Stimulated activated CD4-positive, alpha-beta T cell treated with anti-CD3 and anti-CD28 coated beads, Interleukin-12 subunit alpha, Interleukin-12 subunit beta, amount 100 ng/mL, for 48 hours (primary cell): ENCODE measurements around the gene TUBG2.

Source experiments
- DNase-seq, 3 donors: peaks; one replicate each; pipeline ENCODE4 v3.0.0-alpha.2; 2020; ENCODE audit warnings: low read depth in 2 of 3, low spot score in 1 of 3

The TUBG2 gene

GRCh38 chr17:42695500-42695899 lies 36.4 kb downstream of the TUBG2 start:
- no peak for DNase-seq

DNA sequence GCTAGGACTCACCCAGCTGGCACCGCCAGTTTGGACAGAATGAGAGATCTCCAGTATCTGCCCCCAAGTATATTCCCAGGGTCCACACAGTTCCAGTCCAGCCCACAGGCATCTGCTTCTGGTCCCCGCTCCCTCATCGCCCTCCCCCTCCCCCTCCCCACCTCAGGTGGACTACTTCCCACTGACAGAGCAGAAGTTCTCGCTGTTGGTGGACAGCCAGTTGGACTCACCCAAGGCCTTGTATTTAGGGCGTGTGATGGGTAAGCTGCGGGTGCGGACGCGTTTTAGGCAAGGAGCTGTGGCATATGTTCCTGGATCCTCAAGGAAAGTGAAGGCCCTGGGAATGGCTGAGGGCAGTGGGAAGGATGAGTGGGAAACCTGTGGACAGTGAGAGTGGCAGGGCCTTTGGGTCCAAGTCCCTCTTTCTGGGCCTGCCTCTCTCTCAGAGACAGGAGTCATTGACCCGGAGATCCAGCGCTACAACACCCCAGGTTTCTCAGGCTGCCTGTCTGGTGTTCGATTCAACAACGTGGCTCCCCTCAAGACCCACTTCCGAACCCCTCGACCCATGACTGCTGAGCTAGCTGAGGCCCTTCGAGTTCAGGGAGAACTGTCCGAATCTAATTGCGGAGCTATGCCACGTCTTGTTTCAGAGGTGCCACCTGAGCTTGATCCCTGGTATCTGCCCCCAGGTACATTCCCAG lies 38.2 kb downstream of the TUBG2 start:
- DNase-seq, result no peak

DNA sequence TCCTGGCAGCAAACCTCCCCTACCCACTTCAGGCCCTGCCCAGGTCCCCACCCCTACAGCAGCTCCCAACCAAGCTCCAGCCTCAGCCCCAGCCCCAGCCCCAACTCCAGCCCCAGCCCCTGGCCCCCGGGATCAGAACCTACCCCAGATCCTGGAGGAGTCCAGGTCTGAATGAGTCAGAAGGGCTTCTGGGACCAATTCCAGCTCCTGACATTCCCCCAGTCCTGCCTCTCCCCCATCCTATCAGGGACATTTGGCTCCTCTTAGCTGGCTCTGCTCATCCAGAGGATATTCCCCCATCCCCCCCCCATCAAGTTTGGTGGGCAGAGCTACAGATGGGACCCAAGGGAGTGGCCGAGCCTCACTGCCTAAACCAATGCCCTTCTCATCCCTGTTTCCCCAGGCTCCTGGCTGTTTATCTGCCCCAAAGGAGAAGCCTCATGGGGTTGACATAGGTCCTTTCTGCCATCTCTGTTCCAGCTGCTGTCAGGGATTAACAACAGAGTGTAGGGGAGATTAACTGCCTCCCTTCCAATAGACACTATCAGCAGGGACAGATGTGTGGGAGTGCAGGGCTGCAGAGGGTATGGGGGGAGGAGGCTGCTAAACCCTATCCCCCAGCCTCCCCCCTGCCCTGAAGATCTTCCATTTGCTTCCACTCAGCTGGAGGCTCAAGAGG lies 39.8 kb downstream of the TUBG2 start:
- no peak for DNase-seq

DNA sequence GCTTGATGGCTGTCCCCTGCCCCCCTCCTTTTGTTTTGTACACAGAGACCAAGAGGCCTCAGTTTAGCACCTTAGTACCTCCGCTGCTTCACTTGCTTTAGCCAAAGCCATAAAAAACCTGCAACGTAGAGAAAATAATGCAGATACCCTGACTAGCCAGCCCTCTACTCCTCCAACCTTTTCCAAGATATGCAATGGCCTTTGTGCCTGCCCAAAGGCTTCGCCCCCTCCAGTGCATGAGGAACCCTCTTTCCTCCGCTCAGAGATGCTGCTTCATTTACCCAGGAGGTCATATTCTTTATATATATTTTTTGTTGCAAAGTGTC lies 40.3 kb downstream of the TUBG2 start:
- no peak for DNase-seq

GRCh38 chr17:42700586-42701289 lies 41.7 kb downstream of the TUBG2 start:
- DNase-seq, result no peak

- DNase-seq, result no peak
Measured at GRCh38 chr17:42702446-42702845, 43.4 kb downstream of the TUBG2 start.

GRCh38 chr17:42704490-42704836 lies 45.4 kb downstream of the TUBG2 start:
- DNase-seq, result no peak

DNA sequence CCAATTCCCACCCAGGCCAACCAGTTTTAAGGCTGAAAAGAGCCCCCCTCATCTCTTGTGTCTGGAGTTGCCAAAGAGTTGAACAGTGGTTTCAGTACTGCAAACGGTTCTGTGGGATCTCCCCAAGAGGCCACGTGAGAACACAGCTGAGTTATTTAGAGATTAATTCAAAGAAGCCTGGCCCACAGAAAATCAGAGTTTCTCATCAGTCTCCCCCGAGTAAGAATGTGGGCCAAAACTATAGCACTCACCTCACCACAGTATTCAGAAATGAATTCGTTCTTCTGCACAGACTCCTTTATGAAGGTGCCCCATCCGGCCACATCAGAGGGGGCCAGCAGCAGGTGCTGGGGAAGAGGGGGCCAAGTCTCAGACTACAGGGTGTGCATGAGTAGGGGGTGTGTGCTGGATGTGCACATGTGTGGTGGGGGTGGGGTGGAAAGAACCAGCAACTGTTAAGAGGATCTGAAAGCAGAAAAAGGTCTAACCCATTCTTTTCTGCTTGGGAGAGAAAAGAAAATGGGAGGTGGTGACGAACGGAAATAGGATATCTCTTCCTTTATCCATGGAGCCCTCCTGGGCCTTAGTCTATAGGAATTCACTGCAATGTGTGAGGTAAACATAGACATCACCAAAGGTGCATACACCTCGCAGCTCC lies 45.9 kb downstream of the TUBG2 start:
- peak; percentile 25 to 40 (median 38) for DNase-seq

- DNase-seq, result peak in 2 of 3 donors; percentile 41 to 43
Measured at GRCh38 chr17:42706732-42707131, 47.6 kb downstream of the TUBG2 start.

DNA sequence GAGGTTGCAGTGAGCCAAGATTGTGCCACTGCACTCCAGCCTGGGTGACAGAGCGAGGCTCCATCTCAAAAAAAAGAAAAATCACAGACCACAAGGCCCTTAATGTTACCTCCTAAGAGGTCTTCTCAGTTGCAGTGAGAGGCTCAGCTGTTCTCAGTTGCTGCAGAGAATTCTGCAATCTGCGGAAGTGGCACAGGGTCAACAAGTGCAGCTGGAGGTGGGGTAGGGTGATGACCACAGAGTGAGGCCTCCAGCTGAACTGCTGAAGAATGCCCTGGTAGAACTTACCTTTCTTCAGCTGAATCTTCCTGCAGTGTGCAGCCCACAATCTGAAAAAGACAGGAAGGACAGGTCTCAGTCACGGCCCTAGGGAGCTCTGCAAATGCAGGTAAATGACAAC lies 49.5 kb downstream of the TUBG2 start:
- DNase-seq, result no peak

- no peak for DNase-seq
Measured at GRCh38 chr17:42709561-42709960, 50.5 kb downstream of the TUBG2 start.
